Measurements from ENCODE around the gene CD82. TPM values are rescaled to one million over a fixed set of nuclear protein-coding genes. Genes with fewer than 3 reads are reported as not detected.

CD82 gene
- polyA plus RNA-seq, 1 of the 3 experiments (the other 2 are of a cell fraction): 39.2 TPM

GRCh38 chr11:44568658-44569473, 3.4 kb downstream of the CD82 start (continued):
- TF ChIP-seq EZH2phosphoT487 (IDR thresholded peaks at IDR 0.05; ENCODE audit: borderline replicate concordance, low read depth) (no peak), IRF3 (IDR thresholded peaks at IDR 0.05; ENCODE audit: low read depth, low read length) (no peak), TEAD4 (IDR thresholded peaks at IDR 0.05; ENCODE audit: borderline replicate concordance, insufficient read depth) (peak; percentile 71; the same call in 1 of the 2 replicates), GABPA (IDR thresholded peaks at IDR 0.05; ENCODE audit: low read depth) (no peak; the same call in 1 of the 2 replicates), MEF2A (IDR thresholded peaks at IDR 0.05; ENCODE audit: borderline replicate concordance, low read depth) (no peak), RAD21 (IDR thresholded peaks at IDR 0.05; ENCODE audit: low read length) (no peak), RFX5 (IDR thresholded peaks at IDR 0.05; ENCODE audit: low read length) (no peak), POLR2AphosphoS5 (IDR thresholded peaks at IDR 0.05; ENCODE audit: low read depth, low read length) (peak; percentile 83; the same call in 1 of the 2 replicates), MAX (IDR thresholded peaks at IDR 0.05; ENCODE audit: low read depth) (0 out of 2 replicates have a peak, but pooled peaks have one; percentile 39), NFIC (IDR thresholded peaks at IDR 0.05; ENCODE audit: borderline replicate concordance) (peak; percentile 75; the same call in 1 of the 2 replicates), JUND (IDR thresholded peaks at IDR 0.05) (peak; percentile 90), ELF1 (IDR thresholded peaks at IDR 0.05) (no peak), CHD2 (IDR thresholded peaks at IDR 0.05; ENCODE audit: low read length, partially characterized antibody) (no peak), NRF1 (IDR thresholded peaks at IDR 0.05; ENCODE audit: low read depth, low read length) (no peak), FOXJ3 (CRISPR knock-in tag; IDR thresholded peaks at IDR 0.05) (no peak), USF1 (IDR thresholded peaks at IDR 0.05; ENCODE audit: borderline replicate concordance, low read depth) (no peak), PBX3 (IDR thresholded peaks at IDR 0.05) (peak; percentile 97), USF2 (IDR thresholded peaks at IDR 0.05; ENCODE audit: borderline replicate concordance, low read depth, low read length) (no peak)
